Loucy (cell line): Measurements from ENCODE around the gene TCN2.

ENCODE experiments used
- EZH2phosphoT487 ChIP-seq: fragments of 200-600 bp; IDR thresholded peaks from 2 replicates; pipeline ENCODE4 v1.6.1; 2018; ENCODE audit warnings: antibody characterized with exemption, mild to moderate bottlenecking, moderate library complexity, borderline replicate concordance
- TF ChIP-seq, protein P1 (sequence below): fragments of 200-600 bp; sonication (generic); conservative IDR thresholded peaks from 2 replicates; pipeline ENCODE4 v1.5.1; 2014; ENCODE audit warnings: mild to moderate bottlenecking, antibody characterized with exemption, low read length

DNA sequence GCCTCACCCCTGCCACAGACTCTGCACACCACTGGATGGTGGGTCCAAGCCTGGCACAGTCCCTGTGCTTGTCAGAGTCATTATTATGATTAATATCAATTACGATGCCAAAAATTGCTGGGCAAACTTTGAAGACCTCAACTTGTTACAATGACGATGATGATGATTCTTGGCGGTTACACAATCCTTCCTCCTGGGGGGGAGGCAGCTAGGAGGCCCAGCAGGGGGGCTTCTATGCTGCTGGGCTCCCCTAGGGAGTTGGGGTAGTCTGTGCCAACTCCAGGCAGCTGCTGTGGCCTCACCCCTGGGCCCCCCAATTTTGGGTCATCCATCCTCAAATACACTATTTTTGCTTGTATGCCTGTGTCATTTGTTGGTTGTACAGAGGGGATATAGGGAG lies 40.6 kb downstream of the TCN2 start:
- TF ChIP-seq, protein P1, sequence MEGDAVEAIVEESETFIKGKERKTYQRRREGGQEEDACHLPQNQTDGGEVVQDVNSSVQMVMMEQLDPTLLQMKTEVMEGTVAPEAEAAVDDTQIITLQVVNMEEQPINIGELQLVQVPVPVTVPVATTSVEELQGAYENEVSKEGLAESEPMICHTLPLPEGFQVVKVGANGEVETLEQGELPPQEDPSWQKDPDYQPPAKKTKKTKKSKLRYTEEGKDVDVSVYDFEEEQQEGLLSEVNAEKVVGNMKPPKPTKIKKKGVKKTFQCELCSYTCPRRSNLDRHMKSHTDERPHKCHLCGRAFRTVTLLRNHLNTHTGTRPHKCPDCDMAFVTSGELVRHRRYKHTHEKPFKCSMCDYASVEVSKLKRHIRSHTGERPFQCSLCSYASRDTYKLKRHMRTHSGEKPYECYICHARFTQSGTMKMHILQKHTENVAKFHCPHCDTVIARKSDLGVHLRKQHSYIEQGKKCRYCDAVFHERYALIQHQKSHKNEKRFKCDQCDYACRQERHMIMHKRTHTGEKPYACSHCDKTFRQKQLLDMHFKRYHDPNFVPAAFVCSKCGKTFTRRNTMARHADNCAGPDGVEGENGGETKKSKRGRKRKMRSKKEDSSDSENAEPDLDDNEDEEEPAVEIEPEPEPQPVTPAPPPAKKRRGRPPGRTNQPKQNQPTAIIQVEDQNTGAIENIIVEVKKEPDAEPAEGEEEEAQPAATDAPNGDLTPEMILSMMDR, result no peak
- TF ChIP-seq EZH2phosphoT487, result no peak
